Ecto neural progenitor cell (in vitro differentiated cells): Measurements from ENCODE around the gene MAMSTR.
"Not testable (repeated sequence)": the region's sequence is repeated elsewhere in the genome, so short reads cannot be mapped to it uniquely, and the experiment has no call there.

ENCODE experiments used
- DNase-seq: peaks from one replicate; pipeline ENCODE4 v3.0.0-alpha.2; 2018; ENCODE audit warnings: low spot score

Gene MAMSTR

DNA sequence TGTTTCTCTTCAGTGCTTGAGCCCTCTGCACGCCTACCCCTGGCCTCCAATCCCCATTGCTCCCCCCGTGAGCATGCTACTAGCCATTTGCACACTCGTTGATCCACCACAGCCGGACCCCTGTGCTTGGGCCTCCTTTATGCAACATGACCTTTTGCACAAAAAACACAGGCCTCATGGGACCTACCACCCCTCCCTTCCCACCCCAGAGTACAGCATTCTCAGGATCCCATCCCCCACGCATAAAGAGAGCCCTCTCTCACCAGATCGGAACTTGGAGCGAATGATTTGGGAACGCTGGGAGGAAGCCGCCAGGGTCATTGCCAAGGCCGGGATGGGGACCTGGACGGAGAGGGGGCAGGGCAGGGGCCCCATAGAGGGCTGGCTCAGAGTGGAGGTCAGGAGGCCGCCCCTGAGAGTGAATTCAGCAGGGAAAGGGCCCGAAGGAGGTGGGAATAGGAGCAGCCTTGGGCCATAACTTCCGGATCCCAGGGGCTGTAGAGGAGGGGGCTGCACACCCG, 754 bp downstream of the MAMSTR start:
- no peak for DNase-seq

DNA sequence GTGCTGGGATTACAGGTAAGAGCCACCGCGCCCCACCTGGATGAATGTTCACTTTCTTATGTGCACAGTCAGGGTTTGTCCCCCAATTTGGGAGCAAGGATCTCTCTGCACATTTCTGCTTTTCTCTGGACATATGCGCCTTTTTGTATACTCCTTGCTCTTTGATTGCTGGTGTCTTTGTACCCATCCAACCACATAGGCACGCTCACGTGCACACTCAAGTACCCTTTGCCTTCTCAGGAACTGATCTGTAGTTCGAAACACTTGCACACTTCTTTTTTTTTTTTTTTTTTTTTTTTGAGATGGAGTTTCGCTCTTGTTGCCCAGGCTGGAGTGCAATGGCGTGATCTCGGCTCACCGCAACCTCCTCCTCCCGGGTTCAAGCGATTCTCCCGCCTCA, 1.4 kb downstream of the MAMSTR start:
- not testable (repeated sequence) for DNase-seq

DNA sequence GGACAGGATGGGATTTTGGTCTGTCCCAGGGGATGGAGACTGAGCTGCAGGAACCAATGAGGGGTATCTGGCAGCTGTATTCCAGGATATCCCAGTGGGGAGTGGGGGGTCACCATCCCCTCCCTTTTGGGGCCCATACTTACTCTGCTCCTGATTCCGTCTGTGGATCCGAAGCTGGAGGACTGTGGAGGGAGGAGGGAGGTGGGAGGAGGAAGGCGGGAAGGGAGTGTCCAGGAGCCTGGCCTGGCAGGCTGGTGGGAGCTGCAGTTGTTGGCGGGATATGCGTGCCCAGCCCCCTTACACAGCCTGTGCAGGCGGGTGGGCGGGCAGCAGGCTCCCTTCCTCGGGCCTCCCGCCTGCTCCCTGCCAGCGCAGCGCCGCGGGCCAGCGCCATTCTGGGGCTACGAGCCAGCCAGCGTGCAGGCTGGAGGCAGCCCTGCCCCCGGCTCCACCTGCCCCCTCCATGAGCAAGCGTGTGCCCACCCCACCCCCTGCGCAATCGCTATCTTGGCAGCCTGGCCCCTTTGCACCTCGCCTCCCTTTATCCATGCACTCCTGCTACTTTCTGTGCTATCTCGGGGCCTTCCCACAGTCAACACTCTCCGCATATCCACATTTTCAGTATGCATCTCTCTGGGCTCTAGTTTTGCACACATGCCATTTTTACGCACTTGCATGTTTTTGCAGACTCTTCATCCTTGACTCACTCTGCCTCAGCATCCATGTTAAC, 2.8 kb downstream of the MAMSTR start:
- DNase-seq = peak; percentile 67

DNA sequence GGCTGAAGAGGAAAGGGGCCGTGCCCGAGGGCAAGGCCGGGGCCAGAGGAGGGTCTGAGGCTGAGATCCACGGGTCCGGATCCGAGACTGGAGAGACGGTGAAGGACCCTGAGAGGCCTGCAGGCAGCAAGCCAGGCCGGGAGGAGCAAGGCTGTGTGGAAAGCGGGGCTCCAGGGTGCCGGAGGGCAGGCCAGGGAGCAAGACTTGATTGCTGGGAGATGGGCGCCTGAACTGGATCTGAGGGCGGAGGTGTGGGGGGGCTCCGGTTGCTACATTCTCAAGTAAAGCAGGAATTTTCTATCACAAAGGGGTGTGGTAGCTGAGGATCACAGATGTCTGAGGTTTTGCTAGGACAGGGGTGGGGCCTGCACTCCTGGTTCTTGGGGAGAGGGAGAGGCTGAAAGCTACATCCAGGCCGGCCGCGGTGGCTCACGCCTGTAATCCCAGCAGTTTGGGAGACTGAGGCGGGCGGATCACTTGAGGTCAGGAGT, 3.8 kb downstream of the MAMSTR start:
- DNase-seq = peak; percentile 54

DNA sequence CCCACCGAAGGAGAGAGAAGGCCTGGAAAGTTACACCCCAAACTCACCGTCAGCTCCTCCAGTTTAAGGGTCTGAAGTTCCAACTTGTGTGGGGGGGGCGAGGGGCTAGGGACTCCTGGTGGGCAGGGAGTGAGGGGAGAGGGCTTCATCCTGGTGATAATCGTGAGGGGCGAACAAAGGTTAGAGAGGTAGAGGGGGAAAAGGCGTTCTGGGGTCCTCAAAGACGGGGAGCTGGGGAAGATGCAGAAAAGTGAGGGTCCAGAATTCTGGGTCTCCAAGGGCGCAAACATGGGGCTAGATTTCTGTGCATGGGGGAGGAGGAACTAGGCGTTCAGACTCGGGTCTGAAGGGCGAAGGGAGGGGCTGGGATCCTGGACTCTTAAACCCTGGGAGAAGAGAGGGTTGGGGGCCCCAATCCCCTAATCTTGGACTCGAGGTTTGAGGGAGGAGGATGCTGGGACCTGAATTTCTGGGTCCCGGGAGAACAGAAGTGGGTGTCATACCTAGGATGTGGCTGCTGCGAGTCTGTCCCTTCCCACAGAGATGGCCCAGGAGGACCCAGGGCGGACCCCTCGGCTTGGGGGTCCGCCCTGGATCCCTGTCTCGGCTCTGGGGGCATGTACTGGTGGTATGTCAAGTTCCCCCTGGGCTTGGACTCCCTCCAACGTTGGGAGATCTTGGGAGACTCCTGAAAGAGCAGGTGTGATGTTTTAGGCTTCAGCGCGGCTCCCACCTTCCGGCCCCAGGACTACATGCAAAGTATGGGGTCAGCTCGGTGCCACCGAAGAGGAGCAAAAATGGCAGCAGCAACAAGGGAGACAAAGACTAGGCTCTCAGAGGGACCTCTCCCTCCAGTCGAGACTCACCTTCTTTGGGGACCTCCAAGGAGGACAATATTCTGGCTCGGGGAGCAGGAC, 4.5 kb downstream of the MAMSTR start:
- DNase-seq = no peak

DNA sequence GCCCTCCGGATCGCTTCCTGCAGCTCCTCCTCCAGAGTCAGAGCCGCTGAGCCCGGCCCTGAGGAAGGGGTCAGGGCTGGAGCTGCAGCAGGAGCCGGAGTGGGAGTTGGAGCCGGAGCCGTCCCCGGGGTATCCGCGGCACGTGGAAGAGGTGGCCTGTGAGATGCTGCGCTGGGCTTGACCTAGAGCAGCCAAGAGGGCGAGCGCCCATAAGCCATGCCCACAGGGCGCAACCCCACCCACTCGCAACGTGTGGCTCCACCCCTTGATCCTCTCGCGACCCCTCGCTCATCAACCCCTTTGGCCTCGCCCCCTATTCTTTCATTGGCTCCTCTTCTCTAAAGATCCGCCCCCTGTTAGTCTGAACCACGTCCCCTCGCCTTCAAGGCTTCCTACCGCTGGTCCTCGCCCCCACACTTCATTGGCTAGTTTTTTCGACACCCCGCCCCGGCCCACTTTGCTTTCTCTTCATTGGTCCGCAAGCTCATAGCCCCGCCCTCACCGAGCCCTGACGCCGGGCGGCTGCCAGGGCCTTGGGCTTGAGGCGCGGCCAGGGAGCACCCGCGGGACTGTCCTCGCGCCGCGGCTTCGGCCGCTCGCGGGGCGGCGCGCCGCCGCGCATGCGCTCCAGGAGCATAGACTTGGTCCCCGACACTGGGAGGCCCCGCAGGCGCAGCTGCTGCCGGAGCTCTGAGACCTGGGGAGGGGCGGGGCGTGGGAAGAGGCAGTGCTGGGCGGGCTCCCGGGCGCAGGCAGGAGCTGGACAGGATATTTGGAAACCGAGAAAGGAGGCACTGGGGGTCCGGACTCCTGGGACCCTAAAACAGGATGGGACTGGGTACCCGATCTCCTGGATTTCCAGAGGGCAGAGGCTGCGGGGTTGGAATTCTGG, 5.4 kb downstream of the MAMSTR start:
- DNase-seq = peak; percentile 99

DNA sequence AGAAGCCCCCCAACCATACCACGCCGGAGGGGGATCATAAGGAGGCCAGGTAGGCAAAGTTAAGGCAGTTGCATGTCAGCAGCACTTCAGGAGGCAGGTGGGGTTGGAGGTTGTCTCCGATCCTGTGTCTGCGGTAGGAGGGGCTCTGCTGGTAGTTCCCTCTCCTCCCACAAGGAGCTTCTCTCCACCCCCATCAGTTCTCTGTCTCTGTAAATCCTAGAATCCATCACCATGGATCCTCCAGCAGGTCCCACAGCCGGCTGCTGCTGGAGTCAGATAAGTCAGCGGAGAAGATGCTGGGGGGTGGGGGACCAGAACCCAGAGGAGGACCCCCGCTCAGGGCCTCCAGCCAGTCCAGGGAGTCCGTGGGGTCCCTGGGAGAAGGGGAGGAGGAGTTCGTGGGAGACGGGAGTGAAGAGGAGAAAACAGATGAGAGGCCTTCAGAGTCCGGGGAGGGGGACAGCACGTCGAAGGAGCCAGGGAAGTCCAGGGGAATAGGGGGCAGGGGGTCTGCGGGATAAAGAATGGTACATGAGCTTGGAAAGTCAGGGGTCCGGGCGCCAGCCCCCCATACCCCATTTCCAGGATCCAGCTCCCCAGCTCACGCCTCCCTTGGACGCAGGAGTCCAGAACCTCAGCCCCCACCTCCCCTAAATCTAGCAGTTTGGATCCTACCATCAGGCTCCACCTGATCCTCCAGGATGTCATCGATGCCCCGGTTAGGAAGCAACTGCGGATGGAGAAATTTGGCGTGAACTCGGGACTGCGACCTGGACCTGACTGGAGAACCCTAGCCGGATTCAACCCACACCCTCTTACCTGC, 6.3 kb downstream of the MAMSTR start:
- peak; percentile 67 for DNase-seq

DNA sequence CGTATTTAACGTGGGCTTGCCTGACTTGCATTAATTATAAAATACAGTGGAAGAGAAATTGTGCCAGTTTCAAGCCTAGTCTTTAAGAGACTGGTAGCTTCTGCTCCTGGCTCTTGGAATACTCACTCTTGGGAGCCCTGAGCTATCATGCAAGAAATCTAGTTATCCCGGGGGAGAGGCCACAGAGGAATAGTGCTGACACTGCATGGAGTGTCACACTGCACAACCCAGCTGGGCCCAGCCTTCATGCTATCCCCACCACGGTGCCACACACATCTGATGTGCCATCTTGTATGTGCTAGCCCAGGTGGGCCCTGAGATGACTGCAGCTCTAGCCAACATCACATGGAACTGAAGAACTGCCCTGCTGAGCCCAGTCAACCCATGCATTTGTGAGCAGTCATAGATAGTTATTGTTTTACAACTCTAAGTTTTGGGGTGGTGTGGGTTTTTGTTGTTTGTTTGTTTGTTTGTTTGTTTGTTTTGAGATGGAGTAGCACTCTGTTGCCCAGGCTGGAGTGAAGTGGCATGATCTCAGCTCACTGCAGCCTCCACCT, 8.3 kb downstream of the MAMSTR start:
- DNase-seq = no peak

DNA sequence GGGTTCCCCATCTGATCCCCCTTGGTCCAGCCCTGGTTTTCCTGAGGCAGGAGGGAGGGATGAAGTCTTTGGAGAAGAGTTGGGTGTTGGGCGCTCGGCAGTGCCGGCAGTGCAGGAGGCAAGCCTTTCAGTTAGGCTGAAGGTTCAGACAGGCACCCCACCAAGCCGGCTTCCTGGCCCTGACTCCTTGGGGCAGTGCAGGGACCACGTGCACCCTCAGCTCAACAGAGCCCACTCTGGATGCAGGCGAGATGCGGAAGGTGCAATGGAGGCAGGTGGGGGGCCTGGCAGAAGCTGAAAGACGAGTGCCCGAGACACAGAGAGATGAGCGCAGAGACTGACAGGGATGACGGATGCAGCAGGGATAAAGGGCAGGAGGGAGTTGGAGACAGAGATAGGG, 11.1 kb downstream of the MAMSTR start:
- no peak for DNase-seq

DNA sequence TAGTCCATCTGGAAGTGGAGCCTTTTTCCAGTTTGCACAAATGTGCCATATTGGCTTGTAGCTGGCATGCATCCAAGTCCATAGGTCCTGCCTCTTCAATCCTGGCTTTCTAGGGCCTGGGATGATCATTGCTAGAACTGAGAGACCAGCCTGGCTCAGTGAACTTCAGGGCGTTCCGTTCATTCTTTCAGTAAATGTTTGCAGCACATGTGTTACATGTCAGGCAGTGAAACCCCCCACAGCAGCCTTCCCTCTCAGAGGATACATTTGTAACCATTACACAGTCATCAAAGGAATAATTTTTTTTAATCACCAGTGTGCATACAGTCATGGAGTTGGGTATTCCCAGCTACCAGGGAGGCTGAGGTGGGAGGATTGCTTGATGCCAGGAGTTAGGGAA, 14.1 kb downstream of the MAMSTR start:
- DNase-seq = no peak

DNA sequence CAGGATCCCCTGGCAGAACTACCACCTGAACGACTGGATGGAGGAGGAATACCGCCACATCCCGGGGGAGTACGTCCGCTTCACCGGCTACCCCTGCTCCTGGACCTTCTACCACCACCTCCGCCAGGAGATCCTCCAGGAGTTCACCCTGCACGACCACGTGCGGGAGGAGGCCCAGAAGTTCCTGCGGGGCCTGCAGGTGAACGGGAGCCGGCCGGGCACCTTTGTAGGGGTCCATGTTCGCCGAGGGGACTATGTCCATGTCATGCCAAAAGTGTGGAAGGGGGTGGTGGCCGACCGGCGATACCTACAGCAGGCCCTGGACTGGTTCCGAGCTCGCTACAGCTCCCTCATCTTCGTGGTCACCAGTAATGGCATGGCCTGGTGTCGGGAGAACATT, 16.2 kb downstream of the MAMSTR start:
- no peak for DNase-seq

DNA sequence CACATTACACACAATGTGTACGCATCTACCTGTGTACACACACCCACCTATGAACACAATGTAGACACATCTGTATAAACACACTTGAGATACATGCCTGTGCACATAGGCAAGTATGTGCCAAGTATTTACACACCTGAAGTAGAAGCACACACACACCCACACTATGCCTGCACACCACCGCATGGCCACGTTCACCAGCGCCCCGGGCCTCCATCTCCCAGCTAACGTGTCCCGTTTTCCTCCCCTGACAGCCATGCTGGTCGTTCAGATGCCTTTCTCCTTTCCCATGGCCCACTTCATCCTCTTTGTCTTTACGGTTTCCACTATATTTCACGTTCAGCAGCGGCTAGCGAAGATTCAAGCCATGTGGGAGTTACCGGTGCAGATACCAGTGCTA, 16.8 kb downstream of the MAMSTR start:
- no peak for DNase-seq

DNA sequence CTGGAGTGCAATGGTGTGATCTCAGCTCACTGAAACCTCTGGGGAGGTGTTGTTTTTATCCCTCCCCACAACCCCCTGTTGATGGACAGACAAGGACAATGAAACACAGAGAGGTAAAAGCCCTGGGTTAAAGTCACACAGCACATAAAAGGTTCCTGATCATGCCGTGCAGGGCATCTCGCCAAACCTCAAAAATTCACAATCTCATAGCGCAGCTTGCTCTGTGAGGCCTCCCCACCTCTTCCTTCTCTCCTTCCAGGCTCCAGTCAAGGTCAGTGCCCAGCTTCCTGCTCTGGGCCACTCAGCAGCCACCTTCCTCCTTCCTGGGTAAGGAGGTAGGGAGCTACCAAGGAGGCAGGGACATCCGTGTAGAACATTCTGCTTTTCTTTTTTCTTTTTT, 21.5 kb downstream of the MAMSTR start:
- no peak for DNase-seq

DNA sequence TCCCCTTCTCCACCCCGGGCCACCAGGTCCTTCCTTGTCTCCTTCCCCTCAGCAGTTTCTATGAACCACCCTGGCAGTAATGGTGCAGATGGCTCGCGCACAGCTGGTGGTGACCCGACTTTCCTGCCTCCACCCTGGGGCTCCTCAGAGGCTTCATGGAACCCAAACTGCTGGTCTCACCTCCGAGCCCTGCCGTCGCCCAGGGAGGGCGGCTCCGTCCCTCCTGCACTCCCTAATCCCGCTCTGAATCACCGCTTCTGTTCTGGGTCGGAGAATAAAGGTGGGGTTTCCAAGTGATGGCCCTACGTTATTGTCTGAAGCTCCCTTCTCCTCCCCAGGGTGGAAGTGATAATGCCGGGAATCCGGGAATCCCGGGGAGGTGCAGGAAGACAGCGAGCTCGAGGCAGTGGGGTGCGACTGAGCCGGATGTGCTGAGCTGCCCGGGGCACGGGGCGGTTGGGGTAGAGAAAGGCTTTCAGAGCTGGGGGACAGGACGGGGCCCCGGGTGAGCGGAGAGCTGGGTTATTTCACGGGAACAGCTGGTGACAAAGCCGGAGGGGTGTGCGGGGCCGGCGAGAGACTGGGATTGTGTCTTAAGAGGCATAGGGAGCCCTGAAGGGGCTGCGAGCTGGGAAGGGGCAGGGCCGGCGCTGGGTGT, 23.0 kb downstream of the MAMSTR start:
- peak; percentile 62 for DNase-seq

DNA sequence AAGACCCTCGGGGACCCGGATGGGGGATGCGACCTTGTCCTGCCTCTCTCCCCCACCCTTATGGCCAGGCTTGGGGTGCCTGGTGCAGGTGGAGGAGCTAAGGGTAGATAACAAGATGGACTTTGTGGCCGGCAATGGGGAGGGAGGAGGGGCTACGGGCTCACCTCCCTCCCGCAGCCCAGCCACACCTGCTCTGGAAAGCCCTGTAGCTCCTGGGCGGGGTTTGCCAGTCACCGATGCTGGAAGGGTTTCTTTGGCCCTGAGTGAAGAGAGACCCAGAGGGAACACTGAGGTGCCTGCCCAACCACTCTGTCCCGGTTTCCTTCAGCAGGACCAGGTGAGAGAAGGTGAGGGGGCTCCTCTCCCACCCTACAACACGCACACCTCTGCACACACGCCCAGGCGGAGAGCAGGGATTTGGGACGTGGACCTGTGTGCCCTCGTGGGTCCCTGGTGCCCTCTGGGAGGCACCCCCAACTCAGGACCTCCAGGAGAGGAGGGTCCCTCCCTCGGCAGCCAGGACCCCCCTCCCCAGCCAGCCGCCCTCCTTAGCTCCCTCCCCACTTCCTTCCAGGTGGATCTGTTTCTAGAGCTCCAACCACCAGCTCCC, 23.7 kb downstream of the MAMSTR start, which contains the start of gene FUT2:
FUT2 (plus strand) TSS at position 229 of the 610 bp plus-strand sequence. CDS start 6,986 bp downstream, outside the sequence.
- no peak for DNase-seq

DNA sequence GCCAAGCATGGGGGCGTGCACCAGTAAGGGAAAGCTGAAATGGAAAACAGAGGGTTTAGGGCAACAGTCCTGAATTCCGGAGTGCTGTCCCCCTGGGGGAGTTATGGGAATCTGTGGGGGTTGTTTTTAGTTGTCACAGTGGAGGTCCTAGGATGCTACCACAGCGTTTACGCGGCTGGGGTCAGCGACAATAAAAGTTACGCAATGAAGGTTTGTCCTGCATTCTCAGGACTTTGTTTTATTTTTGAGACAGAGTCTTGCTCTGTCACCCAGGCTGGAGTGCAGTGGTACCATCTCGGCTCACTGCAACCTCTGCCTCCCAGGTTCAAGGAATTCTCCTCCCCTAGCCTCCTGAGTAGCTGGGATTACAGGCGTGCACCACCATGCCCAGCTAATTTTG, 25.9 kb downstream of the MAMSTR start:
- not testable (repeated sequence) for DNase-seq

DNA sequence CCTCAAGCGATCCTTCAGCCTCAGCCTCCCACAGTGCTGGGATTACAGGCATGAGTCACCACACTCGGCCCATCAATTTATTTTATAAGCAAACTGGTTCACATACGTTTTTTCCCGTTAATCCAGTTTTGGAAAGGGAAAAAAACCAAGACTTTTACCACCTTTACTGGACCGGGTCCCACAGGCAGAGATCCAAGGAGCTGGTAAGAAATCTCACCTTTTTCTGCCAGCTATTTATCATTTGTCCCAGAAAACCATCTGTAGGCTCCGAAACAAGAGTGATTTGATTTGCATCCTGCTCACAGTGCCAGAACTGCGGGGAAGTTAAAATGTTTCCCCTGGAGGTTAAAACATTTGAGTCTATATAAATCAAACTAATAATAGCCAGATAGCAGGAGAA, 30.1 kb downstream of the MAMSTR start:
- DNase-seq = no peak

DNA sequence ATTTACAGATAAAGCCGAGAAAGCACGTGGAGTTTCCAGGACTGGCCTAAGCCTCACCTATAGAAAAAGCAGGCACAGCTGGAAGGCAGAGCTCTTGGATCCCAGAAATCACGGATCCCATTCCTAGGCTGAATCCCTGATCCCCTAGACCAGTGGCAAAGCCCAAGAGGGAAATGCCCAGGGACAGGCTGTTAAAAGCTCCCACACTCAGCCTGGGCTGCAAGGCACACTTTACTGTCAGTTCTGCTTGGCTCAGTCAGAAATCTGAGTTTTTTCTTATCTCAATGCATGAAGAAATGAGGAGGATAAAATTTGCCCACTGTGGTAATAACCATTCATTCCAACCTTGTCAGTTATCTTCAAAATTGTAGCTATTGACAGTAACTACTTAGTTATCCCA, 31.7 kb downstream of the MAMSTR start:
- no peak for DNase-seq

DNA sequence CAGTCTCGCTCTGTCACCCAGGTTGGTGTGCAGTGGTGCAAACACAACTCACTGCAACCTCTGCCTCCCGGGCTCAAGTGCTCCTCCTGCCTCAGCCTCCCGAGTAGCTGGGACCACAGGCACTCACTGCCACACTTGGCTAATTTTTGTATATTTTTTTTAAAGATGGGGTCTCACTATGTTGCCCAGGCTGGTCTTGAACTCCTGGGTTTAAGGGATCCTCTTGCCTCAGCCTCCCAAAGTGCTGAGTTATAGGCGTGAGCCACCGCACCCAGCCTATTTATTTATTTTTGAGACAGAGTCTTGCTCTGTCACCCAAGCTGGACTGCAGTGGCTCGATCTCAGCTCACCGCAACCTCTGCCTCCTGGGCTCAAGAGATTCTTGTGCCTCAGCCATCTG, 32.9 kb downstream of the MAMSTR start:
- not testable (repeated sequence) for DNase-seq

DNA sequence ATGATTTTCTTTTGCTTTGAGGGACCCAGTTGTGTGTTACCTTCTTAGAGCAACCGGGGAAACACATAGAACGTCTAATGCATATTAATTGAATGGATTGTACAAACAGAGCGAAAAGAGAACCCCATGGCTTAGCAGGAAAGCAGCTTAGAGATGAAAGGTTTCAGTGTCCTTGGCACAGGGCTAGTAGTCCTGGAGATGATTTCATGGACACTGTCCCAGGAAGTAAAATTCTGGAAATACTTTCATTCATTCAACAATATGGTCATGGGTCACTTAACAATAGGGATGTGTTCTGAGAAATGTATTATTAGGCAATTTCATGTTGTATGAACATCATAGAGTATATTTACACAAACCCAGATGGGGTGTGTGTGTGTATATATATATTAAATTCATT, 33.4 kb downstream of the MAMSTR start:
- DNase-seq = no peak
